CD4-positive, alpha-beta T cell treated with Interleukin-12 subunit alpha and Interleukin-12 subunit beta, for 1 hour (primary cell): ENCODE measurements around the gene JMJD4.

Source experiments
- DNase-seq: peaks from one replicate; pipeline ENCODE4 v3.0.0-alpha.2; 2020

JMJD4 gene, protein sequence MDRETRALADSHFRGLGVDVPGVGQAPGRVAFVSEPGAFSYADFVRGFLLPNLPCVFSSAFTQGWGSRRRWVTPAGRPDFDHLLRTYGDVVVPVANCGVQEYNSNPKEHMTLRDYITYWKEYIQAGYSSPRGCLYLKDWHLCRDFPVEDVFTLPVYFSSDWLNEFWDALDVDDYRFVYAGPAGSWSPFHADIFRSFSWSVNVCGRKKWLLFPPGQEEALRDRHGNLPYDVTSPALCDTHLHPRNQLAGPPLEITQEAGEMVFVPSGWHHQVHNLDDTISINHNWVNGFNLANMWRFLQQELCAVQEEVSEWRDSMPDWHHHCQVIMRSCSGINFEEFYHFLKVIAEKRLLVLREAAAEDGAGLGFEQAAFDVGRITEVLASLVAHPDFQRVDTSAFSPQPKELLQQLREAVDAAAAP

DNA sequence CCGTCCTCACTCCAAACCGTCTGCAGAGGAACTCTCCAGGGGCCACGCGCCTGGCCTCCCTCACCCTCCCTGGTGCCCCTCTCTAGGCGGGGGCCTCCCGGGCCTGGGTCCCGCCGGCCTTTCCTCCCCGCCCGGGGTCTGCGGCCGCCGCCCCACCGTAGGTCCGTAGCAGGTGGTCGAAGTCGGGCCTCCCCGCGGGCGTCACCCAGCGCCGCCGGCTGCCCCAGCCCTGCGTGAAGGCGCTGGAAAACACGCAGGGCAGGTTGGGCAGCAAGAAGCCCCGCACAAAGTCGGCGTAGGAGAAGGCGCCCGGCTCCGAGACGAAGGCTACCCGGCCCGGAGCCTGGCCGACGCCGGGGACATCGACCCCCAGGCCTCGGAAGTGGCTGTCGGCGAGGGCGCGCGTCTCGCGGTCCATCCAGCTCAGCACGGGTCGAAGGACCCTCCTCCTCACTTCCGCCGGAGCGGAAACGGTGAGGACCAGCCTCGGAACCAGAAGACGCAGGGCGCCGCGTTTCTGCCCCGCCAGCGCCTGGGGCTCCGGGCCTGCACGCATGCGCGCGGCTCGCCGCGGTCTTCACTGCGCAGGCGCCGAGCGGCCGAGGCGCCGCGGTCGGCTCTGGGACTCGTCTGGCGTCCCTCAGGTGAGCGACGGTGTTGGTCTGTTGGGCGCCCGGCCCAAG lies at the start of gene JMJD4, which contains the start of gene SNAP47:
JMJD4 (minus strand) TSS at position 447 of the 683 bp plus-strand sequence; CDS start at position 418, 29 bp downstream.
SNAP47 (plus strand) TSS at position 580 of the 683 bp plus-strand sequence. CDS start 12,302 bp downstream, outside the sequence.
- peak; percentile 94 for DNase-seq

DNA sequence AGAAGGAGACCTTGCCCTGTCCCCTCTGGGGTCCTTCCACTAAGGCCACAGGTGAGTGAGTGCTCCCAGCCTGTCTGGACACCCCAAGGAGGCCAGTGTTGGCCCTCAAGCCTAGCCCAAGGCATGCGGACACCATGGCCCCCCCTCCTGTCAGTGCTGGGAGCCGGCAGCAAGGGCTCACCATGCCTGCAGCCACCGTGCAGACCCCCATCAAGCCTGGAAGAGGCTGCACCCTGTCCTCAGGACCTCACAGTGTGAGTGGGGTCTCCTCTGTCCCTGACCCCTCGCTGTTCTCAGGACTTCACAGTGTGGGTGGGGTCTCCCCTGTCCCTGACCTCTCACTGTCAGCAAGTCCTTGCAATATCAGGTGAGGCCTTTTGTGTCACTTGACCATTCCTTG lies 47.1 kb upstream of the JMJD4 start:
- no peak for DNase-seq

DNA sequence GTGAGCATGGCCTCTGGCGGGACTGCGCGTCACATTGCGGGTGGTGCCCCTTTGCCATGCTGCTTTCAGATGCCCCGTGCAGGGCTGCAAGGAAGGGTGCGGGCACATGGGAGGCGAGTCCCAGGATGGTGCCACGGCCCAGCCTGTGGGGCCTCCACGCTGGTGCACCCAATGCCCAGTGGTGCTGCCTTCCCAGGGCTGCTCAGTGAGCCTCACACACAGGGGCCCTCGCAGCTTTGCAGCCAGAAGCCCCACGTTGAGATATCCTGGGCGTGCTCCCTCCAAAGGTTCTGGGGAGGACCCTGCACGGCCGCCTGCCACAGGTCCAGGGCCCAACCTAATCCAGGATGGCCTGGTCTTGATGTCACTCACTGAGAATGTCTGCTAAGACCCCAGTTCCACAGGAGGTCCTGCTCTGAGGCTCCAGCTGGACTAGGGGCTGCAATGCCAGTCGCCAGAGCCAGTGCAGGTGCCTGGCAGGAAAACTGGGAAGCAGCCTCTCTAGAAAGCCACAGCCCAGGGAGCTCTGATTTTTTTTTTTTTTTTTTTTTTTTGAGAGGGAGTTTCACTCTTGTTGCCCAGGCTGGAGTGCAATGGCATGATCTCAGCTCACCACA lies 46.3 kb upstream of the JMJD4 start:
- DNase-seq, result no peak

DNA sequence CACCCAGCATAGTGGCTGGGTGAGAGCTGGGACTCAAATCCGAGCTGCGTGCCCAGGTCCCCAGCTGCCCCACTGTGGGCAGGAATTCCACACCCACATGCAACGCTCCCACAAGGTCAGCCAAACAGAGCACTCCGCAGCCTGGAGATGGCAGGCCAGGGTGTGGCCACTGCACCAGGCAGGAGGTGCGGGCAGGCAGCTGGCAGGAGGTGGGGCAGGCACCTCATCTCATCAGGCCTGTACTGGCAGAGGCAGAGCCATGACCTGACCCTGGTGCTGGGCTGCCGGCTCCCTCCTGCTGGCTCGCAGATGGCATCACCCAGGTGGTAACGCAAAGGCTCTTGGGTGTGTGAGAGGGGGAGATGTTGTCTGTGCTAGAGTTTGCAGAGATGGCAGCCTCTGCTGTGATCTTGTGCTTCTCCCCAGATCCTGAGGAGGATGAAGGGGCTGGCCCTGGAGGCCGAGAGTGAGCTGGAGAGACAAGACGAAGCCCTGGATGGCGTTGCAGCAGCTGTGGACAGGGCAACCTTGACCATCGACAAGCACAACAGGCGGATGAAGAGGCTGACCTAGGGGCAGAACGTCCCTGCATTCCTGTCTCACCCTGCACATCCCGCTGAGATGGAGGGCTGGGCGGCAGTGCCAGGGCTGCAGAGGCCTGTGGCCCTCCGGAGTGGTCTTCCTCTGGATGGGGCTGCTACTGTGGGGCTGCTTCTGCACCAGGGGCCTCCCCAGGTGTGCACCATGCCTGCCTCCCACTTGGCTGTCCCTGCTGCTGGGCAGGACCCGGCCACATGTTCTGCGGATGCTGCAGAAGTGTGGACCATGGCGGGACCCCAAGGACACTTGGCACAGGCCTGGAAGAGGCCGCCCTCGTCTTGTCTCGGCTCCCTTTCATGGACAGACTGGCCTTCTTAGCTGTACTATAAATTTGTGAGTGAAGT lies 45.3 kb upstream of the JMJD4 start:
- no peak for DNase-seq

DNA sequence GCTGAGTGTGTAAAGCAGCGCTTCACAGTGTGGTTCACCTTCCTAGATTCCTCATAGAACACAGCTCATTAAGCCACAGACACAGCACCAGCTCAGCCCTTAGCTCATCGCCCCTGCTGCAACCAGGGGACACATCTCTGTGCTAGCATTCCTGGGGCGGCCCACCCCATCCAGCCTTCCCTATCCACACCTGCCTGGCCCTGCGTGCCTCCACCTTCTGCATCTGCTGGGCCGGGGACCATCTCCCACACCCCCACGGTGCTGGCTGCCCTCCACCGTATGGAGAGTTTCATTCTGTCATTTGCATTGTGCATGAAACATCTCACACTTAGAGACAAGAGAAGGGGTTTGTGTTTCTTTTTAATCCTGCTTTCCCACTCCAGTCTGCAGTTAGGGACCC lies 44.6 kb upstream of the JMJD4 start:
- DNase-seq, result no peak

DNA sequence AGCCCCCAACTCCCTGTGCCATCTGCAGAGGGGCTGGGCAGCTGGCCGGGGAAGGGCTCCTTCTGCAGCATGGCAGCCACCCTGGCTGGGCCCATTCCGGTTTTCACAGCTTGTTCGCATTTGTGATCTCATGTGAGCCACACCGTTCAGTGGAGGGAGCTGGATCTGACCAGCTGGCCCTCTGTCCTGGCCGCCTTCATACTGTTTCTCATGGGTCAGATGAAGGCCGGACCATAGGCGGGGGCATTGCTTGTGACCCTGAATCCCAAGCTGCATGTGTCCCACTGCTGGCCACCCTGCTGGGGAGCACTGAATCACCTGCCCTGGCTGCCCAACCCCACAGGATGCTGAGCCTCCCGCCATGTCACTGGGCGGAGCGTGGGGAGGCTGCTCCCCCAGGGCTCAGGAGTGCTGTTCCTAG lies 43.9 kb upstream of the JMJD4 start:
- DNase-seq, result no peak

DNA sequence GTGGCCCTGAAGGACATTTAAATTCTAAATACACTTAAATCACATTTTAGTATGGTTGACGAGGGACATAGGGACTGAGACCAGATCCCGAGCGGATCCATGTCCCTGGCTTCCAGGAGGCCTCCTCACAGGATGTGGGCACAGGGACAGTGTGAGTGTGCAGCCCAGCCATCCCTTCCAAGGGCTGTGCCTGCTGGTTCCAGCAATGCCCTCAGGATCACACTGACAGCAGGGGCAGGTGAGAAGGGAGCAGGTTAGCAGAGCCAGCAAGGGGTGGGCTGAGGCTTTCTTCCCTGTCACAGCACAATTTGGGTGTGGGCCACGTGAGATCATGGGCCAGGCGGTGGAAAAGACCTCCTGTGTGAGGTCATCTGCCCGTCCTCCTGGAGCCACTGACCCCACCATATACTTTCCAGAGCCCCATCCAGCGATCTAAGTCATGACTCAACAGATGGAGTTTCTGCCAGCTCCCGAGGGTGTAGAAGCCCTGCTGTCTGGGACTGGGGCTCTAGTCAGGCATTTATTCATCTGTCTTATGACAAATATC lies 43.4 kb upstream of the JMJD4 start:
- DNase-seq, result no peak

DNA sequence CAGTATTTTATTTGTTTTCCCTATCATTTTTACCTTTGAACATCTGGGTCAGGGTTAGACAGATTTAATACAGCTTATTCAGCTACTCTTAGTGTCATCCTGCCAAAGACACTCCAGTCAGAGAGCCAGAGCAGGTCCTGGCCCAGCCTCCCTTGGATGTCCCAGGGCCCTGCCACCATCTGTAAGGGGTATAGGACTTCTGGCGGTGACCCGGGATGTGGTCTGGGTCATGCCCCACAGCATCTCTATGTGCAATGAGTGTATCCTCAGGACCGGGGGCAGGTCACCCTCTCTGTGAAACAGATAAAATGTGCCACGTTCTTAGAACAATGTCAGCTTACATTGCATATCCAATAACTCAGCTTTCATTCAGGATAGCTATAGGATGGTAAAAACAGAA lies 42.5 kb upstream of the JMJD4 start:
- DNase-seq, result no peak

DNA sequence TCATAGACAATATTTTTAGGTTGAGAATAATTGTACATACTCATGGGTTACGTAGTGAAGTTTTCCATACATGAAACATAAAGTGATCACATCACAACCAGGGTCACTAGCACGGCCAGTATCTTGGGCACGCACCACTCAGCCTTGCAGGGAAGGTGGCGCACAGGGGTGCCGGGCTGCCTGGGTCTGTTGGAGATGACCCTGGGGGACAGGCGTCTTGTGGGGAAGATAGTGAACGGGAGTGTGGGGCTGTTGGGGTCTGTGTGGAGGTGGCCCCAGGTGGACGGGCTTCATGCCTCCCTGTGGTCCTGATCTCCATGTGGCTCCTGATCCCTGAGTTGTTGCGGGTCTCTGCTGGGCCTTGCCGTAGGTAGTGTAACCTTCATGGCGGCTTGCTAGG lies 42.1 kb upstream of the JMJD4 start:
- DNase-seq, result no peak

DNA sequence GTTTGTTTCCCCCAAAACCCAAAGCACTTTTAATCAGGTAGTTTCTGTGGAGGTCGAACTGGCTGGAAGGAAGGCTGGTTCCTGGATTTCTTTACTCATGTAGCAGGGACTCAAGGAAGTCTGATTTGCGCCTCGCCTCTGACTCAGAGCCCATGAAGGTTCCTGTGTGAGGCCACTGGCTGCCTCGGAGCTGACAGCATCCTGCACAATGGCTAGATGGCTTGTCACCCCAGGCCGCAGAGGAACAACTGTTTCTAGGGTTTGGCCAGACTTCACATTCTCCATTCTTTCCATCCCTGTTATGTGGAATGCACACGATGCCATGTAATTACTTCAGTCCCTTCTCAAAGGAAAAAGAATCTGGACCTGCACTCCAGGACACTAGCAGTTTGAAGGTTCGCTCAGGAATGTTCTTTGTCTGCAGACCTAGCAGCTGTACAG lies 41.2 kb upstream of the JMJD4 start:
- no peak for DNase-seq

DNA sequence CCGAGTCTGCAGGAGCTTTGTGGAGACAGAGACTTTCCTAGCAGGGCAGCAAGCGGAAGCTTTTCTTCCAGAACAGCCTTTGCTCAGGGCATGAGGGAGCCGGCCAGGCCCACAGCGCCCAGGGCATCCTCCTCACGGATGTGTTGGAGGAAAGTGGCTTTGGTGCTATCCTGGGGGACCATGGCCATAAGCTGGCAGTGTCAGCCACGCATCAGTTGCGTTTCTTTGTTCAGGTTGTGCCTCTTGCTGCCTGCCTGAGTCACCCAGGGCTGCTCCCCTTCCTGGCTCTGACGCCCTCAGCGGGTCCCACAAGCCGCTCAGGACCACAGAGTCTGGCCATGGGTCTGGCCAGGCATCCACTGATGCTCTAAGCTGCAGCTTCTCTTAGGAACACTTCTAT lies 40.7 kb upstream of the JMJD4 start:
- DNase-seq, result no peak

DNA sequence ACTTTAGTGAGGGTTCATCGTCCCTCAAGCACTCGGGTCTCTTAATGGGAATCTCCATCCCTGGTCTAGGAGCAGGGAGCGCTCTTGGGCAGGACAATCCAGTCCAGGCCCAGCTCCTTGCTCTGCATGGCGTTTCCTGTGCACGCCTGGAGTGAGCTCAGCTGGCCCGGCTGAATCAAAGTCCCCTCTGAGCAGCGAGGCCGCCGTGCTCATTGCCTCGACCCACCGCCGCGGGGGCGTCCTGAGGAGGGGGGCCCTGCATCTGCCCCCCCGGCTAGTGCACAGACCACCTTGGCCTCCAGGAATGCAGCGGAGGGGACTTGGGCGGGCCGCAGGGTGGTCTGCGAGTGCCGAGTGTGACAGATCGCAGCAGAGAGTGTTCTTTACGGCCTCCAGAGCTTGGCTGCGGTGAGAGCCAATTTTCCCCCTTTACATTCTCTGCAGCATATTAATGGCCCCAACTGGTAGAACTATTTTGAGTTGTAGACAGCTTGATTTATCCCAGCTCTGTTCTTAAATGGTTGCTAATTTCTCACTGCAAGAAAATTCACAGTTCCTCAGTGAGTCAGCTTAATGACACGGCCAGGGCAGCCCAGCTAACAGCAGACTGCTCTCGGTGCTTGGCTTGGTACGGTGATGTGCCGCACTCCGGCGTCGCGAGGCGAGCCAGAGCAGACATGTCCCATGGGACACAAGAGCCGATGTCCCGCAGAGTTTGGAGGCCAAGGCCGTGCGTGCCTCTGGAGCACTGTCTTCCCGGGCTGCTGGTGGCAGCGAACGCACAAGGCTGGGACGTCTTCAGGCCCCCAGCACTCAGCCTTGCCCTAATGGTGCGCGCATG lies 39.9 kb upstream of the JMJD4 start:
- DNase-seq, result no peak

DNA sequence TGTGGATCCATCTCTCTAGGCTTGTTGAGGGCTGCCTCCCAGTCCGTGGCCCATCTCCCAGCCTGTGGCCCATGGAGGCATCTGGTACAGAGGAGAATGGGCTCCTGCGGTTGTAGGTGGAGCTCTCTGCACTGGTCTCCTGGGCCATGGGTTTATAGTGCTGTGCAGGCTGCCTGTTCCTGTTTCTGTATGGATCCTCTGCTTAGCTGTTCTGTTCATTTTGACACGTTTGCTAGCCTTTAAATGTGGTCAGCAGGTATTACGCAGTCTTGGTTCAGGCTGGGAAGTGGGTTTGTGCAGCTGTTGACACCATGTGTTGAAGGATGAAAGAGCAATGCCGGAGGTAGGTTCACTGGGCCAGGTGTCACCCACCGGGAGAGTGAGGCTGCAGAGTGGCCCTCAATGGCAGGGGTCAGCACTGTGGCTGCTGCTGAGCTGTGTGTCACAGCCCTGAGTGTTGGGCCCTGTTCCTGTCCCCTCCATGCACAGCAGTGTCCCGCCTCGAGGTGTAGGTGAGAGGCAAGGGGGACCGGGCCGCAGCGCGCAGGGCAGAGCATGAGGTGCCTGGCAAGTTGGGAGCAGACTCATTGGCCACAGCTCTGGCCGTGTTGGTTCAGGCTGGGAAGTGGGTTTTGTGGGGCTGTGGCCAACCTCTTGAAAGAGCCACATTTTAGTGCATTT lies 39.1 kb upstream of the JMJD4 start:
- DNase-seq, result peak; percentile 42

DNA sequence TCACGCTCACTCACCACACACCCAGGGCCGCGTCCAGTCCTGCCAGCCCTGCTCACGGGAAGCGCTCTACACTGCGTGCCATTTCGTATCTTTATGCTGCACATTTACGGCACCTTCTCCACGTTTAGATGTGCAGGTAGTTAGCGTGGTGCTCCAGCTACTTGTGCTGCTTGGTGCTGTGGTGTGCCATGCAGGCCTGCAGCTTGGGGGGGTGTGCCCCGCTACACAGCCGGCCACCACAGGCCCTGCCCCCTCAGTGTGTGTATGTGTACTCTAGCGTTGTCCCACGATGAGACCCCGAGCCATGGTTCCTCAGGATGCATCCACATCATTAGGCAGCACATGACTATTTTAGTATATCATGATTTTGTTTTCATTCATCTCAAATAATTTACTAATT lies 38.5 kb upstream of the JMJD4 start:
- no peak for DNase-seq

DNA sequence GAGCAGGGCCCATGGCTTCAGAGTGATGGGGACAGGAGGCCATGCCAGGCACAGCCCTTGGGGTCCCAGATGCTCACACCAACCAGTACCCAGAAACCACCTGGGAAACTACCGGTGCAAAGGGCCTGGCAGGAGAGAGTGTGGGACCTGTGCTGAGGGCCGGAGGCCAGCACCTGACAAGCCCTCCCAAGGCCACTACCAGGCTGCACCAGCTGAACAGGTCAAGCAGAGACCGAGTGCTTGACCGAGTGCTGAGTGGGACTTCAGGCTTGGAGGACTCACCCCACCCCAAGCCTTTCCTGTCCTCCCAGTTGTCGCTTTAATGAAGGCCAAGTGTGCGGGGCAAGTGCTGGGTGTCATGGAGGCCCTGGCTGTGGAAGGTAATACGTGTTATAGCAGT lies 36.7 kb upstream of the JMJD4 start:
- no peak for DNase-seq

DNA sequence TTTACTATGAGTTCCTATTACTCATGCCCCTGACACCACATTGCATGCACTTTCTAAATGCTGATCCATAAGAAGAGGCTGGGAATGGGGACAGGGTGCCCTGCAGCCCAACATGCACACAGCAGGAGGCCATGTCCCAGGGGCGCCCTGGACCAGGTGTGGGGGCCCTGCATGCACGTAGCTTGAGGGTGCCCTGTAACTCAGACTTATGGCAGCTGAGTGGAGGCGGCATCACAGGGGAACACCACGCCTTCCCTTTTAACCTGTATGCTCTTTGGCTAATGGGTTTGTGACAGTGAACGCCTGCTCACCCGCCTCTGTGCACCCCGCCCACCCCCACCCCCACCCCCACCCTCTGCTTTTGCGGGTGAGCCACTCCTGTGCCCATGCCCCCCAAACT lies 36.2 kb upstream of the JMJD4 start:
- DNase-seq, result no peak

DNA sequence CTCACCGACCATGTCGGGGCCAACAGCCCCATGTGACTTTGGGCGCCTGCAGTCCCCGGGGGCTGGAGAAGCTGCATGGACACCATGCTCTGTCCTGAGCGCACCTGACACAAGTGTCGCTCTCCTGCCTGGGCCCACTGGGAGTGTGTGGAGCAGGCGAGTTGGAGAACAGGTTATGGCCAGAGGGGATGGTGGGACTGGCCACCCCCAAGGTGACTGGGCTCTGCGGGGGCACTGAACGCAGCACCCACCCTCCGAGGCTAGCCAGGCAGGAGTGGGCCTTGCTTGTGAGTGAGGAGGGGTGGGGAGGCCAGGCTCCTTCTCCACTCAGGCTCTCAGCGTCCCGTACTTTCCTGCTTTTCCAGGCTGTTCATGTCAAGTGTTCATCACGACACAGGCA lies 35.7 kb upstream of the JMJD4 start:
- no peak for DNase-seq

DNA sequence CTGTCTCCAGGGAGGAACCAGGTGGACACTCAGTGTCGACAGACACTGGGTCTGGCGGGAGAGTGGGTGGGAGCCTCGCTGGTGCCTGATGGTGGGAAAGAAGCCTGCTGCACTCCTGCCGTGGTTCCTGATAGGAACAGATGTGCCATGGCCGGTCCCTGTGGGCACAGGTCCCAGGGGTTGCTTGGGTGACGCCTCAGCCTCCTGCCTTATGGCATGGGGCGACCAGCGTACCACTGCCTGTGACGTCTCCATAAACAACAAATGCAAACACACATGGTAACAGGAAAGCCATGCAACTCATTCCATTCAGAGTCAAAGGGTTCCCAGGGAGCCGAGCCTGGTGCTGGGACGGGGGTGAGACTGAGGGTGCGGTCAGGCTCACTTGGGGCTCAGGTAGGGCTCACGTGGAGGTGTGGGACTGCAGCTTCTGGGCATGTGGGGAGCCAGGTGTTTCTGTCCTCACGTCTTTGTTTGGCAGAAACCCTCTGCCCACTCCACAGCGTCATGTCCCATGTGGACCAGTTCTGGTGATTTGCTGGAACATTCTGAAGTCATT lies 34.9 kb upstream of the JMJD4 start:
- no peak for DNase-seq

DNA sequence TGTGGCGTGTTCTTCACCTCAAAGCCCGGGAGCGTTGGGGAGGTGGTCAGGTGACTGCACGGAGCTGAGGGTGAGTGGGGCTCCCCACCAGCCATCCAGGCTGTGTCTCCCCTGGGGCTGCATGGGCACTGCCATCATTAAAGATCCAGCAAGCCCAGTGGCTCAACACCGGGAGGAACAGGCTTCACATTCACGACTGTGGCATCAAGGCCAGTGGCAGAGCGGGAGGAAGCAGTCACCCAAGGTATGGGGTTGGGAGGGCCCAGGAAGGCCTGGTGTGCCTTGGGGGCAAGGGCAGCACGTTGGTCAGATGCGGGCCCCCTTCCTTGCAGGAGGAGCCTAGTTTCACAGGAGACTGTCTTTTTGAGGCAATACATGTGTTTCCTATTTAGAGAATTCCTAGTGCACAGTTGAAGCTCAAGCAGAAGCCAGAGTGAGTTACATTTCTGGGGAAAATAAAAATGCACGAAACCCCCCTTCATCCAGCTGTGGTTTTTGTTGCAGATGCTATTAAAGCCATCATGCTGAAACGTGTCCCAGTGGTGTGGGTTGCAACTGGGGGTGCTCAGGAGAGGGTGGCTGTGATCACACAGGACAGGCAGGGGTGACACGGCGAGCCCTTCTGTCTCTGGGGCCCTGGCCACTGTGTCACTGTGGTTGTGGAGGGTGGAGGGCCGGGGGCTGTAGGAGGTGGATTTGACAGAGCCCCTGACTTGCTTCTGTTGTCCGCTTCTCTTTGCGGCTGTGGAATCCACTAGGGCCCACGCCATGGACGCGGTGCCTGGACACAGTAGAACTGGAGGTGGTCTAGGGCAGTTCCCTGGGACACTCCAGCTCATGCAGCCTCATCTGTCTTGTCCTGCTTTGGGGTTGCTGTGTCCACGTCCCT lies 34.2 kb upstream of the JMJD4 start:
- no peak for DNase-seq
